Thyroid gland (tissue), 4 donors: ENCODE measurements around the gene ZGRF1. TPM values are rescaled to one million over a fixed set of nuclear protein-coding genes. Genes with fewer than 3 reads are reported as not detected.

Experiments
- DNase-seq, 2 donors: peaks; one replicate each; pipeline ENCODE4 v3.0.0-alpha.2; 2019
- H3K27ac ChIP-seq, 3 donors: fragments of 200-600 bp; sonication (generic); 1 replicate in 2 of 3; 2 replicates in 1 of 3; pipeline ENCODE4 v1.5.1; 2016 to 2019; ENCODE audit warnings: mild to moderate bottlenecking in 1 of 3, moderate library complexity in 1 of 3
- H3K27me3 ChIP-seq: fragments of 200-600 bp; sonication (generic); one replicate; pipeline ENCODE4 v1.5.1; 2019
- H3K36me3 ChIP-seq, 2 donors: fragments of 200-600 bp; sonication (generic); one replicate each; pipeline ENCODE4 v1.5.1; 2016 to 2019
- H3K4me1 ChIP-seq, 2 donors: fragments of 200-600 bp; sonication (generic); one replicate each; pipeline ENCODE4 v1.5.1; 2017 to 2019
- H3K4me3 ChIP-seq, 3 donors: fragments of 200-600 bp; sonication (generic); replicated peaks in 1 of 3; 1 replicate in 2 of 3; 2 replicates in 1 of 3; pipeline ENCODE4 v1.5.1; 2016; ENCODE audit warnings: mild to moderate bottlenecking in 1 of 3
- H3K9me3 ChIP-seq: fragments of 200-600 bp; sonication (generic); one replicate; pipeline ENCODE4 v1.5.1; 2017
- POLR2A ChIP-seq, 2 donors: fragments of 450-650 bp; IDR thresholded peaks; one replicate each; pipeline ENCODE4 v1.6.1; 2017; ENCODE audit warnings: antibody characterized with exemption in 2 of 2, mild to moderate bottlenecking in 2 of 2, moderate library complexity in 1 of 2
- WGBS, 2 donors: methylation state at CpG; one replicate each; pipeline ENCODE4 v1.1.5; 2017; 5-methylcytosine and 5-hydroxymethylcytosine counted together
- intact Hi-C: fragments of 100-400 bp; cut with DNase I; formaldehyde crosslinking; loops from one replicate; pipeline ENCODE4 v1.15.1; 2023
- total RNA-seq, 4 donors: library from RNA; depleted of rRNA; stranded (reverse); fragments of >200 nt; gene quantifications; one replicate each; pipeline ENCODE4 v1.2.3, GENCODE V29; 2016
- TF ChIP-seq, protein P1 (sequence below), 6 experiments: fragments of 200-600 bp in 3 of 6; fragments of 450-650 bp in 3 of 6; sonication (generic) in 3 of 6; IDR thresholded peaks; one replicate each; pipeline ENCODE4 v1.5.1; 2016 to 2019; ENCODE audit warnings: antibody characterized with exemption in 6 of 6, mild to moderate bottlenecking in 2 of 6, inconsistent platforms in 1 of 6, moderate library complexity in 1 of 6

The ZGRF1 gene, protein sequence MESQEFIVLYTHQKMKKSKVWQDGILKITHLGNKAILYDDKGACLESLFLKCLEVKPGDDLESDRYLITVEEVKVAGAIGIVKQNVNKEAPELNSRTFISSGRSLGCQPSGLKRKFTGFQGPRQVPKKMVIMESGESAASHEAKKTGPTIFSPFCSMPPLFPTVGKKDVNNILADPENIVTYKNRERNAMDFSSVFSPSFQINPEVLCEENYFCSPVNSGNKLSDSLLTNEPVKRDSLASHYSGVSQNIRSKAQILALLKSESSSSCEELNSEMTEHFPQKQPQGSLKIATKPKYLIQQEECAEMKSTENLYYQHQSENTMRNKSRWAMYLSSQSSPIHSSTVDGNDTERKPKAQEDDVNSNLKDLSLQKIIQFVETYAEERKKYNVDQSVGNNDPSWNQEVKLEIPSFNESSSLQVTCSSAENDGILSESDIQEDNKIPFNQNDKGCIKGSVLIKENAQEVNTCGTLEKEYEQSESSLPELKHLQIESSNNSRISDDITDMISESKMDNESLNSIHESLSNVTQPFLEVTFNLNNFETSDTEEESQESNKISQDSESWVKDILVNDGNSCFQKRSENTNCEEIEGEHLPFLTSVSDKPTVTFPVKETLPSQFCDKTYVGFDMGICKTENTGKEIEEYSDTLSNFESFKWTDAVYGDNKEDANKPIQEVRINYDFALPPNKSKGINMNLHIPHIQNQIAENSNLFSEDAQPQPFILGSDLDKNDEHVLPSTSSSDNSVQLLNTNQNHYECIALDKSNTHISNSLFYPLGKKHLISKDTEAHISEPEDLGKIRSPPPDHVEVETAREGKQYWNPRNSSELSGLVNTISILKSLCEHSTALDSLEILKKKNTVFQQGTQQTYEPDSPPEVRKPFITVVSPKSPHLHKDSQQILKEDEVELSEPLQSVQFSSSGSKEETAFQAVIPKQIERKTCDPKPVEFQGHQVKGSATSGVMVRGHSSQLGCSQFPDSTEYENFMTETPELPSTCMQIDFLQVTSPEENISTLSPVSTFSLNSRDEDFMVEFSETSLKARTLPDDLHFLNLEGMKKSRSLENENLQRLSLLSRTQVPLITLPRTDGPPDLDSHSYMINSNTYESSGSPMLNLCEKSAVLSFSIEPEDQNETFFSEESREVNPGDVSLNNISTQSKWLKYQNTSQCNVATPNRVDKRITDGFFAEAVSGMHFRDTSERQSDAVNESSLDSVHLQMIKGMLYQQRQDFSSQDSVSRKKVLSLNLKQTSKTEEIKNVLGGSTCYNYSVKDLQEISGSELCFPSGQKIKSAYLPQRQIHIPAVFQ (N-terminal part only)
- 1 to 10 TPM; 5.2 to 9.0 (median 6.5) TPM for total RNA-seq

DNA sequence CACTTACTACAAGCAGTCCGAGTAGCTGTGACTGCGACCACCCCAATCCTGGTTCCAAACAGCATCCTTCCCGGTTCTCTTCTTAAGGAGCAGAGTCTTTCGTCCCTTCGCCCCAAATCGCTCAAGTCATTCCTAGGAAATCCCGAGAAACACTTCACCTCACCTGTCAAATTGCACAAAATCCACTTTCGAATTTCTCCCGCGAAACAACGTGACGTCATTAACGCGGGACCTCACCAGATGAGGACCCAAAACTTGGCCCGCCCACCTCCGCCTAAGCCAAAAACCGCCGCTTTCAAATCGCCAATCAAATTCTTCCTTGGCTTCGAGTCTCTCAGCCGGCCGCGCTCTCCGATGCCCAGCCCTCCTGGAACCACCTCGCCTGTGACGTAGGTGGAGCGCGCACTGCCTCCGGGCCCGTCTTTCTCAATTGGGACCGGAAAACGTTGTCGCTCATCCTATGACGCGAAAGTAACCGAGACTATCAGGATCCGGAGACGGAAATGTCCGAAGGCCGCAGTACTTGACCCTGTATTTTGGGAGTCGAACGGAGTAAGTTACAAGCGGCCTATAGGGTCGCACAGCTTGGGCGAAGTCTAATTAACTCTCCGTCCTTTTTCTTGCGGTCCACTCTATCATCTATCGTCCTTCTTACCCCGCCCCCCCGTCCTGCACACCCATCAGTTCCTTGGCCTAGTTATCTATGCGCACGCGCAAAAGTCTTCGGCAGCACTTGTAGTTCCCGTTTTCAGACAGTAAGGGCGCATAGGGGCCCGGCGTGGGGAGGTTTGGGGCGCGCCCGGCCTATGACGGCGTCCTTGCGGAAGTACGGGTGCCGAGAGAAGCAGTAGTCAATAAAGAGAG lies at the start of gene ZGRF1, which contains the start of gene LARP7:
TSS of gene ZGRF1 (minus strand) at position 222 of the 864 bp plus-strand sequence. CDS start 3,733 bp downstream, outside the sequence.
TSS of gene LARP7 (plus strand) at position 456 of the 864 bp plus-strand sequence. CDS start 7,527 bp downstream, outside the sequence.
- TF ChIP-seq POLR2A (IDR thresholded peaks at IDR 0.05), result peak in 1 of 2 donors; percentile 49
- TF ChIP-seq, protein P1, sequence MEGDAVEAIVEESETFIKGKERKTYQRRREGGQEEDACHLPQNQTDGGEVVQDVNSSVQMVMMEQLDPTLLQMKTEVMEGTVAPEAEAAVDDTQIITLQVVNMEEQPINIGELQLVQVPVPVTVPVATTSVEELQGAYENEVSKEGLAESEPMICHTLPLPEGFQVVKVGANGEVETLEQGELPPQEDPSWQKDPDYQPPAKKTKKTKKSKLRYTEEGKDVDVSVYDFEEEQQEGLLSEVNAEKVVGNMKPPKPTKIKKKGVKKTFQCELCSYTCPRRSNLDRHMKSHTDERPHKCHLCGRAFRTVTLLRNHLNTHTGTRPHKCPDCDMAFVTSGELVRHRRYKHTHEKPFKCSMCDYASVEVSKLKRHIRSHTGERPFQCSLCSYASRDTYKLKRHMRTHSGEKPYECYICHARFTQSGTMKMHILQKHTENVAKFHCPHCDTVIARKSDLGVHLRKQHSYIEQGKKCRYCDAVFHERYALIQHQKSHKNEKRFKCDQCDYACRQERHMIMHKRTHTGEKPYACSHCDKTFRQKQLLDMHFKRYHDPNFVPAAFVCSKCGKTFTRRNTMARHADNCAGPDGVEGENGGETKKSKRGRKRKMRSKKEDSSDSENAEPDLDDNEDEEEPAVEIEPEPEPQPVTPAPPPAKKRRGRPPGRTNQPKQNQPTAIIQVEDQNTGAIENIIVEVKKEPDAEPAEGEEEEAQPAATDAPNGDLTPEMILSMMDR (IDR thresholded peaks at IDR 0.05), result peak; percentile 94 to 97 (median 96)
- intact Hi-C loops, result loop anchor here (10.0 kb wide), 1 partner anchor 288 kb away; no protein-coding TSS in a partner anchor
- H3K4me1 ChIP-seq, result peaks cover 0 to 7% of the 10 kb centered on the region in 2 donors

DNA sequence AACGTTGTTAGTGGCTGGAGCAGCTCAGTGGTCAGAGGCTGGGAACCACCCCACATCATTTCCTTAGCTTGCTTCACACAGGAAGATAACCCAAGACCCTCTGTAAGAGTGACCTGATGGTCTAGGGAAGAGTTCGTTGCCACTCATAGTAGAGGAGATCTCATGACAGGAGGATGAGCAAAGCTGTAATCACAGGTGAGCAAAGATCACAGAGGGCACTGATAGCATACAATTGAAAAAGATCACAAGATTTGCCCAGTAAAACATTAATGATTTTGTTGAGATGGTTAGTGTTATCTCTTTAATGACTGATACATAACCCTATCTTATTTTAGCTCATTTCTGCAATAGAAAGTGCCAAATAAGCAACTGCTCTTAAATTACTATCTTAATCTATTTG lies 44.3 kb upstream of the ZGRF1 start:
- DNase-seq, result no peak

More for the DNA sequence above, at the start of gene ZGRF1, which contains the start of gene LARP7:
- Histone ChIP-seq H3K36me3 (no peaks in the 10 kb centered on the region), H3K27me3 (no peaks in the 10 kb centered on the region), H3K27ac (peak within 1 kb of the TSS; percentile 81 to 99 (median 90)), H3K4me3 (peak within 1 kb of the TSS; percentile 12 to 41 (median 27)), H3K9me3 (no peaks in the 10 kb centered on the region)
- 0% methylated on average over 46 to 54 of the region's 66 CpGs for WGBS, 2 donors
- peak; percentile 99 for DNase-seq

DNA sequence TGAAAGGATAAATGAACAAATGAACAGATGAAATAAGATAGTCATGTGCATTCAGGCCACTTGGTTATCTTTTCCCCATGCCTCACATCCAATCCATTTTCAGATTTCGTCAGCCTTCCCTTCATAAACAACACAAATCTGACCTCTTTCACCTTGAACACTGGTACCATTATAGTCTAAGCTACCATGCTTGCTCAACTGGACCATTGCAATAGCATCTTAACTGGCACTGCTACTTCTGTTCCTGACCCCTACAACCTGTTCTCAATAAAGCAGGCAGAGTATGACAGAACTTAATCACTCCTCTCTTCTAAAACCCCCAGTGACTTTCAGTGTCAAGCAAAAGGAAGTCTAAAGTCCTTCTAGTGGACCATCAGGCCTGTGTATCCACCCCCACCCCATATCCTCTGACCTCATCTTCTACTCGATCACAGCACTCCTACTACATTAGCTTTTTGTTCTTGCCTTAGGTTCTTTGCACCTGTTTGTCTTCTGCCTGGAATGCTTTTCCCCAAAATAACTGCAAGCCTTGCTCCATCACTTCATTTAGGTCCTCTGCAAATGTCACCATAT lies 40.9 kb upstream of the ZGRF1 start:
- DNase-seq, result no peak
- H3K4me3 ChIP-seq, result no peak overlapping the region
- intact Hi-C loops, result no loop called here
- H3K27ac ChIP-seq, result no peak overlapping the region
- H3K4me1 ChIP-seq, result no peaks in the 10 kb centered on the region
- 83 to 86% methylated on average over 2 of the region's 2 CpGs for WGBS, 2 donors
- H3K27me3 ChIP-seq, result no peaks in the 10 kb centered on the region
- H3K36me3 ChIP-seq, result no peaks in the 10 kb centered on the region
- no peaks in the 10 kb centered on the region for H3K9me3 ChIP-seq
- no peak for TF ChIP-seq POLR2A (IDR thresholded peaks at IDR 0.05)
- TF ChIP-seq, protein P1 (IDR thresholded peaks at IDR 0.05), result no peak

More for the DNA sequence above, 44.3 kb upstream of the ZGRF1 start:
- intact Hi-C loops, result no loop called here
- Histone ChIP-seq H3K4me3 (no peak overlapping the region), H3K9me3 (no peaks in the 10 kb centered on the region), H3K4me1 (no peaks in the 10 kb centered on the region), H3K36me3 (no peaks in the 10 kb centered on the region), H3K27me3 (no peaks in the 10 kb centered on the region), H3K27ac (no peak overlapping the region)
- 68 to 69% methylated on average over 2 of the region's 2 CpGs for WGBS, 2 donors
- TF ChIP-seq POLR2A (IDR thresholded peaks at IDR 0.05), result no peak
- TF ChIP-seq, protein P1 (IDR thresholded peaks at IDR 0.05), result no peak

DNA sequence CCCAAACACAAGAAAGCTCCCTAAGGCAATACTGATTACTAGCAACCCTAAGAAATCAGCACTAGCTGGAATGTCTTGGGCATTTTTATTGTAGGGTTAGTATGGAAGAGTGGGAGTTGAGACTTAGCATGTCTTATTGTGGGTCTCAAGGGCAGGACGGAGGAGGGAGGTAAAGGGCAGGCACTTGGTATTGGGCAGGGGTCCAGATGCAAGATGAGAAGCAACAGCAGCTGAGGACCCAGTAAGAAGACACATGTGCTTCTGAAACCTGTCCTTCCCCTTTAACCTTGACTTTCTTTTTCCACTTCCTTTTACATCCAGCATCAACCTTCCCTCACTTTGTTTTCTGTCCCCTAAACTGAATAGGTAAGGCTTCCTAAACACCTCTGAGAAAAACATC lies 37.7 kb upstream of the ZGRF1 start:
- intact Hi-C loops, result no loop called here
- H3K36me3 ChIP-seq, result no peaks in the 10 kb centered on the region
- H3K4me3 ChIP-seq, result no peak overlapping the region
- no peaks in the 10 kb centered on the region for H3K4me1 ChIP-seq
- 27 to 29% methylated on average over 1 of the region's 1 CpG for WGBS, 2 donors
- TF ChIP-seq, protein P1 (IDR thresholded peaks at IDR 0.05), result no peak
- no peak for TF ChIP-seq POLR2A (IDR thresholded peaks at IDR 0.05)
- no peaks in the 10 kb centered on the region for H3K27me3 ChIP-seq
- no peak for DNase-seq
- no peaks in the 10 kb centered on the region for H3K9me3 ChIP-seq
- no peak overlapping the region for H3K27ac ChIP-seq
